ENCODE measurements around the gene ZNFX1. TPM values are rescaled to one million over a fixed set of nuclear protein-coding genes. Genes with fewer than 3 reads are reported as not detected.

The ZNFX1 gene
- total and polyA plus RNA-seq, 9 of the 15 experiments (the other 6 are each of a cell fraction or from before 2014, with no cell fraction given) = 3.8 to 13.8 (median 10.3) TPM

GRCh38 chr20:49219091-49219923 lies 58.5 kb downstream of the ZNFX1 start, which contains the start of gene DDX27 (continued):
- TF ChIP-seq CHD7 (IDR thresholded peaks at IDR 0.05; ENCODE audit: low read depth, low read length) (no peak), ZBTB17 (CRISPR knock-in tag; IDR thresholded peaks at IDR 0.05) (no peak), CBX1 (IDR thresholded peaks at IDR 0.05; ENCODE audit: low read depth) (no peak), SLC30A9 (CRISPR knock-in tag; IDR thresholded peaks at IDR 0.05) (no peak), HDAC2 (IDR thresholded peaks at IDR 0.05) (peak; percentile 70; the same call in 1 of the 2 replicates), RBM14 (IDR thresholded peaks at IDR 0.05; ENCODE audit: borderline replicate concordance, insufficient read depth, low read depth, low read length) (no peak), HNRNPK (IDR thresholded peaks at IDR 0.05; ENCODE audit: low read depth, low read length, poor library complexity, severe bottlenecking) (no peak), CHD2 (IDR thresholded peaks at IDR 0.05; ENCODE audit: low read depth, low read length) (no peak), ZNF280B (CRISPR knock-in tag; IDR thresholded peaks at IDR 0.05) (no peak)
- TF ChIP-seq, protein P1, sequence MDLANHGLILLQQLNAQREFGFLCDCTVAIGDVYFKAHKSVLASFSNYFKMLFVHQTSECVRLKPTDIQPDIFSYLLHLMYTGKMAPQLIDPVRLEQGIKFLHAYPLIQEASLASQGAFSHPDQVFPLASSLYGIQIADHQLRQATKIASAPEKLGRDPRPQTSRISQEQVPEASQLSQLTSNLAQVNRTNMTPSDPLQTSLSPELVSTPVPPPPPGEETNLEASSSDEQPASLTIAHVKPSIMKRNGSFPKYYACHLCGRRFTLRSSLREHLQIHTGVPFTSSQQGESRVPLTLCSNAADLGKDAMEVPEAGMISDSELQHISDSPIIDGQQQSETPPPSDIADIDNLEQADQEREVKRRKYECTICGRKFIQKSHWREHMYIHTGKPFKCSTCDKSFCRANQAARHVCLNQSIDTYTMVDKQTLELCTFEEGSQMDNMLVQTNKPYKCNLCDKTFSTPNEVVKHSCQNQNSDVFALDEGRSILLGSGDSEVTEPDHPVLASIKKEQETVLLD (IDR thresholded peaks at IDR 0.05) = peak; percentile 15; the same call in 1 of the 2 replicates
- TF ChIP-seq, protein P2, sequence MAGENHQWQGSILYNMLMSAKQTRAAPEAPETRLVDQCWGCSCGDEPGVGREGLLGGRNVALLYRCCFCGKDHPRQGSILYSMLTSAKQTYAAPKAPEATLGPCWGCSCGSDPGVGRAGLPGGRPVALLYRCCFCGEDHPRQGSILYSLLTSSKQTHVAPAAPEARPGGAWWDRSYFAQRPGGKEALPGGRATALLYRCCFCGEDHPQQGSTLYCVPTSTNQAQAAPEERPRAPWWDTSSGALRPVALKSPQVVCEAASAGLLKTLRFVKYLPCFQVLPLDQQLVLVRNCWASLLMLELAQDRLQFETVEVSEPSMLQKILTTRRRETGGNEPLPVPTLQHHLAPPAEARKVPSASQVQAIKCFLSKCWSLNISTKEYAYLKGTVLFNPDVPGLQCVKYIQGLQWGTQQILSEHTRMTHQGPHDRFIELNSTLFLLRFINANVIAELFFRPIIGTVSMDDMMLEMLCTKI (IDR thresholded peaks at IDR 0.05; ENCODE audit: partially characterized antibody) = no peak
